Type B pancreatic cell (in vitro differentiated cells): ENCODE measurements around the gene MAP2. TPM values are rescaled to one million over a fixed set of nuclear protein-coding genes. Genes with fewer than 3 reads are reported as not detected.

ENCODE experiments used
- DNase-seq: peaks from one replicate; pipeline ENCODE4 v3.0.0; 2021; ENCODE audit warnings: mixed read lengths; ENCODE audit not compliant: unreplicated experiment; ENCODE audit errors: extremely low spot score
- H3K27ac Mint-ChIP-seq: 2 replicates; pipeline ENCODE4 v1.8.0; 2021; ENCODE audit warnings: mild to moderate bottlenecking, mixed read lengths
- H3K27me3 Mint-ChIP-seq: 2 replicates; pipeline ENCODE4 v1.8.0; 2021; ENCODE audit warnings: mixed read lengths
- H3K36me3 Mint-ChIP-seq: 2 replicates; pipeline ENCODE4 v1.8.0; 2021; ENCODE audit warnings: mixed read lengths
- H3K4me1 Mint-ChIP-seq: one replicate; pipeline ENCODE4 v1.8.0; 2021; ENCODE audit warnings: mixed read lengths; ENCODE audit not compliant: unreplicated experiment
- H3K4me3 Mint-ChIP-seq: 2 replicates; pipeline ENCODE4 v1.8.0; 2021; ENCODE audit warnings: mild to moderate bottlenecking, mixed read lengths
- H3K9me3 Mint-ChIP-seq: 2 replicates; pipeline ENCODE4 v1.8.0; 2021; ENCODE audit warnings: mixed read lengths
- CTCF ChIP-seq: fragments of 200-600 bp; sonication (generic); conservative IDR thresholded peaks from 2 replicates; pipeline ENCODE4 v1.5.0; 2021; ENCODE audit warnings: antibody characterized with exemption, mild to moderate bottlenecking
- total RNA-seq: library from RNA; stranded (reverse); gene quantifications from 2 replicates; pipeline ENCODE4 v1.2.1, GENCODE V29; 2021; ENCODE audit warnings: low replicate concordance

The MAP2 gene
- total RNA-seq, 1 donor from 2014 or later: 37.5 TPM

DNA sequence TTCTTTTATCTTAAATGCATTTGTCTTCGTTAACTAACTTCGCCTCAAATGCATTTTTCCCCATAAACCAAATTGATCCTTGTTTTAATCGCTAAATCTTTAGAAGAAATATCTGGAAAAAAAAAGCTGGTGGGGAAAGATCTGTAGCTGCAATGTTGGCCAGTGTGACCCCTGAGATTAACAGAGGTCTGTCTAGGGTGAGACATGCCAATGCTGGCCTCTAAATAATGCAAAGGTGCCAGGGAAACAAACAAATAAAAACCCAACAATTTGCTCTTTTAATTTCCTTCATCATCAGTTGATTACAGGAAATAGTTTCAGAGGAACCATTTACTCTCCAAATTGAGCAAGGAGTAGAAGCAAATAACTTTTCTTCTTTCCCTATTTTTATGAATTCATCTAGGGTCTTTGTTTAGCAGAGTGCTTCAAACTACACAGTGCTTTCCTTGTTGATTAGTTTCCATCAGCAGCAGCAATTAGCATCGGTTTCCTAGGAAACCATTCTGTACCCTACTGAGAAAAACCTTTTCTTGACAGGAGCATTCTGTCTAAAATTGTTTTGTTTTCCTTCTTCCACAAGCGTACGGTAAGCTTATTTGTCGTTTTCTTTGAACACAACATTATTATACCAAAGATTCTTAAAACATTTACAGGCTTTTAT is 247.3 kb downstream of the MAP2 start:
- Mint-ChIP-seq H3K9me3 (no peaks in the 10 kb centered on the region), H3K4me1 (no peaks in the 10 kb centered on the region), H3K4me3 (no peak overlapping the region)

DNA sequence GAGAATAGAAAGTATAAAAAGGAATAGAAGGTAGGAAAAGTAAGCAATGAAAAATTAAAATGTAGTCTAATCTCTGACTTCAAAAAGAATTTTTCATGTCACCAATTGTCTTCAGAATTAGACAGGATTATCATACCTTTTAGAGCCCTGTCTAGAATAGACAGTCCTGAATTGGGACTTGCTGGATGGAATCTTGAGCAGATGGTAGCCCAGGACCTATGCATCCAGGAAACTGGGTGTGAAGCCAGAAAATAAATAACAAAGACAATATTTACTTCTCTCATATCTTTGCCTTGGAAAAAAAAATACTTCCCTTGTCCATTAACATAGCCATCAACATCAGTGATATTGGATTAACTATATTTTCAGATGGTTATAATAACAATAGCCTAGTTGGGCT is 250.0 kb downstream of the MAP2 start:
- DNase-seq: no peak
- no peaks in the 10 kb centered on the region for H3K36me3 Mint-ChIP-seq
- H3K4me1 Mint-ChIP-seq: no peaks in the 10 kb centered on the region
- H3K4me3 Mint-ChIP-seq: no peak overlapping the region
- H3K27ac Mint-ChIP-seq: no peak overlapping the region
- TF ChIP-seq CTCF: no peak
- H3K27me3 Mint-ChIP-seq: no peaks in the 10 kb centered on the region
- H3K9me3 Mint-ChIP-seq: no peaks in the 10 kb centered on the region

More for the DNA sequence above, 247.3 kb downstream of the MAP2 start:
- TF ChIP-seq CTCF: no peak
- no peaks in the 10 kb centered on the region for H3K36me3 Mint-ChIP-seq
- DNase-seq: no peak
- H3K27me3 Mint-ChIP-seq: no peaks in the 10 kb centered on the region
- no peak overlapping the region for H3K27ac Mint-ChIP-seq

DNA sequence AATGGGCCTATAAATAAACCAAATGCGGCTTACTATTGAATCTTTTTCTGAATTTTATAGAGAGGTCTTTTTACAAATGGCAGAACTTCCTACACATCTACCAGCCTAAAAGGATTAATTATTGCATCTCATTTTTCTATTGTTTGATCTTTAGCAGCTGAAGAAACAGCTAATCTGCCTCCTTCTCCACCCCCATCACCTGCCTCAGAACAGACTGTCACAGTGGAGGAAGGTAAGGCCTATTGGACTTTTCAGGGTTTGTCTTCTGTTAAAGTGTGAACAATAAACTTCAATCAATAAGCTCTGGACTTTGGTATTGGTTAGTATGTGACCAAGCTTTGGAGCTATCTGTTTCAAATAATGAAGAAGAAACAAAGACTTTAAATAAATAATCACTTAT is 256.7 kb downstream of the MAP2 start:
- TF ChIP-seq CTCF: no peak
- H3K9me3 Mint-ChIP-seq: no peaks in the 10 kb centered on the region
- no peak for DNase-seq
- no peaks in the 10 kb centered on the region for H3K27me3 Mint-ChIP-seq
- H3K4me1 Mint-ChIP-seq: no peaks in the 10 kb centered on the region
- no peak overlapping the region for H3K27ac Mint-ChIP-seq
- no peak overlapping the region for H3K4me3 Mint-ChIP-seq
- no peaks in the 10 kb centered on the region for H3K36me3 Mint-ChIP-seq

DNA sequence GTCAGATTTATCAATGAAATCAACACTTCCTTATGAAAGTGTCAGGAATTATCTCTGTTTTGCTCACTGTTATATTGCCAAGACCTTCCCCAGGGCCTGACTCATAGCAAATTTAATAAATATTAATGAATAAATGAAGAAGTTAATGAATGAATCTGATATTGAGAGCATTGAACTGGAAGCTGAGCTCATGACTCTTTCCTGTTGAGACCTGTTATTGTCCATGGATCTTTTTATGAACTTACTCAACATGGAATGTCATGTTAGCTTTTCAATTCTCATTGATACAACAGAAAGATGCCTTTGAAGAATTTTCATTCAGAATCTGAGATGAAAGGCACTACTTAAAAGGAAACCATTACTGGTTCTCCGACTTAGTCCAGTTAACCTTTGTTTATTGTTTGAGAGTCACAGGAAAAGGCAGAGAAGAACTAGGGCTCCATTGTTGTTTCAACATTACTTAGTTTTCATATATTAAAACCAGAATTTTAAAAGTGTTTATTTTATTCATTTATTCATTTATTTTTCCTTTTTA is 257.4 kb downstream of the MAP2 start:
- Mint-ChIP-seq H3K4me3 (no peak overlapping the region), H3K27ac (no peak overlapping the region), H3K4me1 (no peaks in the 10 kb centered on the region), H3K27me3 (no peaks in the 10 kb centered on the region), H3K36me3 (no peaks in the 10 kb centered on the region), H3K9me3 (no peaks in the 10 kb centered on the region)
- TF ChIP-seq CTCF: no peak
- DNase-seq: no peak

DNA sequence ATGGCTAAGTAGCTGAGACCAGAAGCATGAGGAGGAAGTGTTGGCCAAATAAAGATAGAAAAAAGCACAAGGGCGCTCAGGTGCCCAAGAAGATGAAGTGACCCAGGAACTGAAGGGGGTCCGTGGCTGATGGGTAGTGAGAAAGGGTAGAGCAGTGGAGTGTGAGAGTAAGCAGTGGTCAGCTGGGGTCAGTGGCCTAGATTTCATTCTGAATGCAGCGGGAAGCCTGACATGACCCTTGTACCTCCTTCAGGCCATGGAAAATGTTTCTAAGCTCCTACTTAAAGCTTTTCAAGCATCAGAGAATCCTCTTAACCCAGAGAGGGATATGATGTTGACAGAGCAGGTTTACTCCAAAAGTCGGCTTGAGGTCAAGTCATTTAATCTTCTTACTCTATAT is 258.8 kb downstream of the MAP2 start:
- H3K27ac Mint-ChIP-seq: no peak overlapping the region
- TF ChIP-seq CTCF: no peak
- H3K4me3 Mint-ChIP-seq: no peak overlapping the region
- no peaks in the 10 kb centered on the region for H3K36me3 Mint-ChIP-seq
- DNase-seq: no peak
- H3K27me3 Mint-ChIP-seq: no peaks in the 10 kb centered on the region
- no peaks in the 10 kb centered on the region for H3K4me1 Mint-ChIP-seq
- H3K9me3 Mint-ChIP-seq: no peaks in the 10 kb centered on the region
